Measurements from ENCODE around the gene MACROD2. TPM values are rescaled to one million over a fixed set of nuclear protein-coding genes. Genes with fewer than 3 reads are reported as not detected.

The MACROD2 gene
- total and polyA plus RNA-seq, 2 experiments from 2014 or later: 2.8 to 4.3 TPM

DNA sequence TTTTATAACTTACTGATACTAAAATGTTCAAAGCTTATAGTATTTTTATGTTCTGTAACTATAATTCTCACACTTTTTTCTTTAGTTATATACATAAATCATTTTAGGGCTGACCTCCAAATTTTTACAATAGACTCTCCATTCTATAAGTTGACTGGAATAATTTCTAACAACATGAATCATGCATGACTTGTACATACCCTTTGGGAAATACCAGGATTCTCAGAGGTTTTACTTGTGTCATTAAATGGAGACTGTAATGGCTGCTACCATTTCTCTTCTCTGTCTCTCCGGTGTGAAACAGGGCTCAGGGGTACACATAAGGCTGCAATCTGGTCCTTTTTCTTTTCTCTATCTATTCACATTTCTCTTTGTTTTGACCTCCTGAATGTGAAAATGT is 564.3 kb downstream of the MACROD2 start:
- TF ChIP-seq EZH2phosphoT487 (IDR thresholded peaks at IDR 0.05; ENCODE audit: unreplicated experiment): no peak
- TF ChIP-seq, protein P1, sequence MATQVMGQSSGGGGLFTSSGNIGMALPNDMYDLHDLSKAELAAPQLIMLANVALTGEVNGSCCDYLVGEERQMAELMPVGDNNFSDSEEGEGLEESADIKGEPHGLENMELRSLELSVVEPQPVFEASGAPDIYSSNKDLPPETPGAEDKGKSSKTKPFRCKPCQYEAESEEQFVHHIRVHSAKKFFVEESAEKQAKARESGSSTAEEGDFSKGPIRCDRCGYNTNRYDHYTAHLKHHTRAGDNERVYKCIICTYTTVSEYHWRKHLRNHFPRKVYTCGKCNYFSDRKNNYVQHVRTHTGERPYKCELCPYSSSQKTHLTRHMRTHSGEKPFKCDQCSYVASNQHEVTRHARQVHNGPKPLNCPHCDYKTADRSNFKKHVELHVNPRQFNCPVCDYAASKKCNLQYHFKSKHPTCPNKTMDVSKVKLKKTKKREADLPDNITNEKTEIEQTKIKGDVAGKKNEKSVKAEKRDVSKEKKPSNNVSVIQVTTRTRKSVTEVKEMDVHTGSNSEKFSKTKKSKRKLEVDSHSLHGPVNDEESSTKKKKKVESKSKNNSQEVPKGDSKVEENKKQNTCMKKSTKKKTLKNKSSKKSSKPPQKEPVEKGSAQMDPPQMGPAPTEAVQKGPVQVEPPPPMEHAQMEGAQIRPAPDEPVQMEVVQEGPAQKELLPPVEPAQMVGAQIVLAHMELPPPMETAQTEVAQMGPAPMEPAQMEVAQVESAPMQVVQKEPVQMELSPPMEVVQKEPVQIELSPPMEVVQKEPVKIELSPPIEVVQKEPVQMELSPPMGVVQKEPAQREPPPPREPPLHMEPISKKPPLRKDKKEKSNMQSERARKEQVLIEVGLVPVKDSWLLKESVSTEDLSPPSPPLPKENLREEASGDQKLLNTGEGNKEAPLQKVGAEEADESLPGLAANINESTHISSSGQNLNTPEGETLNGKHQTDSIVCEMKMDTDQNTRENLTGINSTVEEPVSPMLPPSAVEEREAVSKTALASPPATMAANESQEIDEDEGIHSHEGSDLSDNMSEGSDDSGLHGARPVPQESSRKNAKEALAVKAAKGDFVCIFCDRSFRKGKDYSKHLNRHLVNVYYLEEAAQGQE (IDR thresholded peaks at IDR 0.05; ENCODE audit: unreplicated experiment): no peak
- TF ChIP-seq, protein P2, sequence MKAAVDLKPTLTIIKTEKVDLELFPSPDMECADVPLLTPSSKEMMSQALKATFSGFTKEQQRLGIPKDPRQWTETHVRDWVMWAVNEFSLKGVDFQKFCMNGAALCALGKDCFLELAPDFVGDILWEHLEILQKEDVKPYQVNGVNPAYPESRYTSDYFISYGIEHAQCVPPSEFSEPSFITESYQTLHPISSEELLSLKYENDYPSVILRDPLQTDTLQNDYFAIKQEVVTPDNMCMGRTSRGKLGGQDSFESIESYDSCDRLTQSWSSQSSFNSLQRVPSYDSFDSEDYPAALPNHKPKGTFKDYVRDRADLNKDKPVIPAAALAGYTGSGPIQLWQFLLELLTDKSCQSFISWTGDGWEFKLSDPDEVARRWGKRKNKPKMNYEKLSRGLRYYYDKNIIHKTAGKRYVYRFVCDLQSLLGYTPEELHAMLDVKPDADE (IDR thresholded peaks at IDR 0.05): no peak
- TF ChIP-seq, protein P3, sequence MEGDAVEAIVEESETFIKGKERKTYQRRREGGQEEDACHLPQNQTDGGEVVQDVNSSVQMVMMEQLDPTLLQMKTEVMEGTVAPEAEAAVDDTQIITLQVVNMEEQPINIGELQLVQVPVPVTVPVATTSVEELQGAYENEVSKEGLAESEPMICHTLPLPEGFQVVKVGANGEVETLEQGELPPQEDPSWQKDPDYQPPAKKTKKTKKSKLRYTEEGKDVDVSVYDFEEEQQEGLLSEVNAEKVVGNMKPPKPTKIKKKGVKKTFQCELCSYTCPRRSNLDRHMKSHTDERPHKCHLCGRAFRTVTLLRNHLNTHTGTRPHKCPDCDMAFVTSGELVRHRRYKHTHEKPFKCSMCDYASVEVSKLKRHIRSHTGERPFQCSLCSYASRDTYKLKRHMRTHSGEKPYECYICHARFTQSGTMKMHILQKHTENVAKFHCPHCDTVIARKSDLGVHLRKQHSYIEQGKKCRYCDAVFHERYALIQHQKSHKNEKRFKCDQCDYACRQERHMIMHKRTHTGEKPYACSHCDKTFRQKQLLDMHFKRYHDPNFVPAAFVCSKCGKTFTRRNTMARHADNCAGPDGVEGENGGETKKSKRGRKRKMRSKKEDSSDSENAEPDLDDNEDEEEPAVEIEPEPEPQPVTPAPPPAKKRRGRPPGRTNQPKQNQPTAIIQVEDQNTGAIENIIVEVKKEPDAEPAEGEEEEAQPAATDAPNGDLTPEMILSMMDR (conservative IDR thresholded peaks at IDR 0.05; ENCODE audit: low read depth in 2 of 2): no peak
- TF ChIP-seq, protein P4, sequence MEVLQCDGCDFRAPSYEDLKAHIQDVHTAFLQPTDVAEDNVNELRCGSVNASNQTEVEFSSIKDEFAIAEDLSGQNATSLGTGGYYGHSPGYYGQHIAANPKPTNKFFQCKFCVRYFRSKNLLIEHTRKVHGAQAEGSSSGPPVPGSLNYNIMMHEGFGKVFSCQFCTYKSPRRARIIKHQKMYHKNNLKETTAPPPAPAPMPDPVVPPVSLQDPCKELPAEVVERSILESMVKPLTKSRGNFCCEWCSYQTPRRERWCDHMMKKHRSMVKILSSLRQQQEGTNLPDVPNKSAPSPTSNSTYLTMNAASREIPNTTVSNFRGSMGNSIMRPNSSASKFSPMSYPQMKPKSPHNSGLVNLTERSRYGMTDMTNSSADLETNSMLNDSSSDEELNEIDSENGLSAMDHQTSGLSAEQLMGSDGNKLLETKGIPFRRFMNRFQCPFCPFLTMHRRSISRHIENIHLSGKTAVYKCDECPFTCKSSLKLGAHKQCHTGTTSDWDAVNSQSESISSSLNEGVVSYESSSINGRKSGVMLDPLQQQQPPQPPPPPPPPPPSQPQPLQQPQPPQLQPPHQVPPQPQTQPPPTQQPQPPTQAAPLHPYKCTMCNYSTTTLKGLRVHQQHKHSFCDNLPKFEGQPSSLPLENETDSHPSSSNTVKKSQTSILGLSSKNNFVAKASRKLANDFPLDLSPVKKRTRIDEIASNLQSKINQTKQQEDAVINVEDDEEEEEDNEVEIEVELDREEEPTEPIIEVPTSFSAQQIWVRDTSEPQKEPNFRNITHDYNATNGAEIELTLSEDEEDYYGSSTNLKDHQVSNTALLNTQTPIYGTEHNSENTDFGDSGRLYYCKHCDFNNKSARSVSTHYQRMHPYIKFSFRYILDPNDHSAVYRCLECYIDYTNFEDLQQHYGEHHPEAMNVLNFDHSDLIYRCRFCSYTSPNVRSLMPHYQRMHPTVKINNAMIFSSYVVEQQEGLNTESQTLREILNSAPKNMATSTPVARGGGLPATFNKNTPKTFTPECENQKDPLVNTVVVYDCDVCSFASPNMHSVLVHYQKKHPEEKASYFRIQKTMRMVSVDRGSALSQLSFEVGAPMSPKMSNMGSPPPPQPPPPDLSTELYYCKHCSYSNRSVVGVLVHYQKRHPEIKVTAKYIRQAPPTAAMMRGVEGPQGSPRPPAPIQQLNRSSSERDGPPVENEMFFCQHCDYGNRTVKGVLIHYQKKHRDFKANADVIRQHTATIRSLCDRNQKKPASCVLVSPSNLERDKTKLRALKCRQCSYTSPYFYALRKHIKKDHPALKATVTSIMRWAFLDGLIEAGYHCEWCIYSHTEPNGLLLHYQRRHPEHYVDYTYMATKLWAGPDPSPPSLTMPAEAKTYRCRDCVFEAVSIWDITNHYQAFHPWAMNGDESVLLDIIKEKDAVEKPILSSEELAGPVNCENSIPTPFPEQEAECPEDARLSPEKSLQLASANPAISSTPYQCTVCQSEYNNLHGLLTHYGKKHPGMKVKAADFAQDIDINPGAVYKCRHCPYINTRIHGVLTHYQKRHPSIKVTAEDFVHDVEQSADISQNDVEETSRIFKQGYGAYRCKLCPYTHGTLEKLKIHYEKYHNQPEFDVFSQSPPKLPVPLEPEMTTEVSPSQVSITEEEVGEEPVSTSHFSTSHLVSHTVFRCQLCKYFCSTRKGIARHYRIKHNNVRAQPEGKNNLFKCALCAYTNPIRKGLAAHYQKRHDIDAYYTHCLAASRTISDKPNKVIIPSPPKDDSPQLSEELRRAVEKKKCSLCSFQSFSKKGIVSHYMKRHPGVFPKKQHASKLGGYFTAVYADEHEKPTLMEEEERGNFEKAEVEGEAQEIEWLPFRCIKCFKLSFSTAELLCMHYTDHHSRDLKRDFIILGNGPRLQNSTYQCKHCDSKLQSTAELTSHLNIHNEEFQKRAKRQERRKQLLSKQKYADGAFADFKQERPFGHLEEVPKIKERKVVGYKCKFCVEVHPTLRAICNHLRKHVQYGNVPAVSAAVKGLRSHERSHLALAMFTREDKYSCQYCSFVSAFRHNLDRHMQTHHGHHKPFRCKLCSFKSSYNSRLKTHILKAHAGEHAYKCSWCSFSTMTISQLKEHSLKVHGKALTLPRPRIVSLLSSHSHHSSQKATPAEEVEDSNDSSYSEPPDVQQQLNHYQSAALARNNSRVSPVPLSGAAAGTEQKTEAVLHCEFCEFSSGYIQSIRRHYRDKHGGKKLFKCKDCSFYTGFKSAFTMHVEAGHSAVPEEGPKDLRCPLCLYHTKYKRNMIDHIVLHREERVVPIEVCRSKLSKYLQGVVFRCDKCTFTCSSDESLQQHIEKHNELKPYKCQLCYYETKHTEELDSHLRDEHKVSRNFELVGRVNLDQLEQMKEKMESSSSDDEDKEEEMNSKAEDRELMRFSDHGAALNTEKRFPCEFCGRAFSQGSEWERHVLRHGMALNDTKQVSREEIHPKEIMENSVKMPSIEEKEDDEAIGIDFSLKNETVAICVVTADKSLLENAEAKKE (CRISPR knock-in tag; IDR thresholded peaks at IDR 0.05): no peak
- TF ChIP-seq NANOG (IDR thresholded peaks at IDR 0.05; ENCODE audit: borderline replicate concordance): no peak
- TF ChIP-seq ZNF331 (CRISPR knock-in tag; IDR thresholded peaks at IDR 0.05; ENCODE audit: low read depth): no peak
- no peak for TF ChIP-seq CREB1 (CRISPR knock-in tag; IDR thresholded peaks at IDR 0.05; ENCODE audit: low read depth)
- no peak for TF ChIP-seq JUNB (IDR thresholded peaks at IDR 0.05; ENCODE audit: unreplicated experiment)
- no peak for TF ChIP-seq POLR2AphosphoS5 (IDR thresholded peaks at IDR 0.05; ENCODE audit: low read depth)
- TF ChIP-seq STAT1 (IDR thresholded peaks at IDR 0.05; ENCODE audit: unreplicated experiment): no peak
- TF ChIP-seq EZH2 (IDR thresholded peaks at IDR 0.05; ENCODE audit: low read depth, unreplicated experiment): no peak
- no peak for TF ChIP-seq ZNF114 (CRISPR knock-in tag; IDR thresholded peaks at IDR 0.05)
- Mint-ChIP-seq H3K27ac (no peak overlapping the region), H3K4me3 (no peak overlapping the region), H3K27me3 (ENCODE audit: insufficient read depth, low read depth, poor library complexity) (no peaks in the 10 kb centered on the region), H3K9me3 (peaks cover 4% of the 10 kb centered on the region; the same call in 1 of the 3 replicates), H3K36me3 (ENCODE audit: low read depth) (peaks cover 3% of the 10 kb centered on the region; the same call in 2 of the 3 replicates), H3K4me1 (peaks cover 7% of the 10 kb centered on the region)
- no peaks in the 10 kb centered on the region for H3F3A ChIP-seq (replicated peaks; ENCODE audit: low read depth)
- no peak overlapping the region for H3K4me2 ChIP-seq
- no peaks in the 10 kb centered on the region for H3K79me2 ChIP-seq (replicated peaks; ENCODE audit: insufficient read depth)
- H3K27ac ChIP-seq (ENCODE audit: low read depth): no peak overlapping the region
- H3K4me3 ChIP-seq: no peak overlapping the region
- H3K36me3 ChIP-seq (ENCODE audit: insufficient read depth): no peaks in the 10 kb centered on the region
- H4K20me1 ChIP-seq (replicated peaks; ENCODE audit: insufficient read depth): no peaks in the 10 kb centered on the region
- no peaks in the 10 kb centered on the region for H3K27me3 ChIP-seq (ENCODE audit: insufficient read depth)
- H3K4me1 ChIP-seq (ENCODE audit: insufficient read depth): peaks cover 9% of the 10 kb centered on the region
- no peak for DNase-seq (ENCODE audit: low spot score)
- no peaks in the 10 kb centered on the region for H3K9me2 ChIP-seq (ENCODE audit: insufficient read depth)
- no peak for ATAC-seq
- H2AFZ ChIP-seq: no peak overlapping the region

Measured in GM23338 (cell line).